GM21737 (cell line): ENCODE results near the gene CYP11A1.
"Not testable (repeated sequence)": the region's sequence is repeated elsewhere in the genome, so short reads cannot be mapped to it uniquely, and the experiment has no call there.

Experiments
- ATAC-seq: cut with Tn5 transposase; IDR thresholded peaks from one replicate; pipeline ENCODE4 v1.9.1; 2021; ENCODE audit warnings: mild to moderate bottlenecking, moderate library complexity; ENCODE audit not compliant: unreplicated experiment

The CYP11A1 gene

DNA sequence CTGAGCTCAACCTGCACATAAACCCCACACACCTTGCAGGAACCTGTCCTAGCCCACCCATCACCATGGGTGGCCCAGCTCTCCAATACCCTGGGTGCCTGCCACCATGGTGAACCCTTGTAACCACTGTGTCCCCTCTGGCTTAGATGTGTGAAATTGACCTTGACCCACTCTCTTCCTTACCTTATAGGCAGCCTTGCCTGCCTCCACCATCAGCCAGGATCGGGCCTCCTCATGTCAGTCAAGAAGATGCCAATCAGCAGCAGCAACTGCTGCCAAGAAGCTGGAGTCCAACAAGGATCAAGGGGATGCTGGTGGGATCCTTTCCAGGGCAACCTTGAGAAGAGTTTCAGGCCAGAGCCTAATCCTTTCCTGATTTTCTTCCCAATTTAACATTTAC is 8.8 kb upstream of the CYP11A1 start:
- no peak for ATAC-seq

DNA sequence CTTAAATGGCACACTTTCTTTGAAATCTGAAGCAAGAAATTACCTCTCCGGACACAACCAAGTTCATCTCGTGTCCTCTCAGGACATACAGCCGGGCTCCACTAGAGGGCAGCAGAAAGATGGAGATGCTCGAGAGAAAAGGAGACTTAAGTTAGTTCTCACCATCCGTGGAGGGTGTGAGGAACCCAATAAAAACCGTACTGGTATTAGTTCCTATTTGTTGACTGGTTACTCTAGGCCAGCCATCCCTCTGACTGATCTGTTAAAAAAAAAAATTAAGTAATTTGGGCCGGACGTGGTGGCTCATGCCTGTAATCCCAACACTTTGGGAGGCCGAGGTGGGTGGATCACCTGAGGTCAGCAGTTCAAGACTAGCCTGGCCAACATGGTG is 7.9 kb upstream of the CYP11A1 start:
- ATAC-seq: no peak

DNA sequence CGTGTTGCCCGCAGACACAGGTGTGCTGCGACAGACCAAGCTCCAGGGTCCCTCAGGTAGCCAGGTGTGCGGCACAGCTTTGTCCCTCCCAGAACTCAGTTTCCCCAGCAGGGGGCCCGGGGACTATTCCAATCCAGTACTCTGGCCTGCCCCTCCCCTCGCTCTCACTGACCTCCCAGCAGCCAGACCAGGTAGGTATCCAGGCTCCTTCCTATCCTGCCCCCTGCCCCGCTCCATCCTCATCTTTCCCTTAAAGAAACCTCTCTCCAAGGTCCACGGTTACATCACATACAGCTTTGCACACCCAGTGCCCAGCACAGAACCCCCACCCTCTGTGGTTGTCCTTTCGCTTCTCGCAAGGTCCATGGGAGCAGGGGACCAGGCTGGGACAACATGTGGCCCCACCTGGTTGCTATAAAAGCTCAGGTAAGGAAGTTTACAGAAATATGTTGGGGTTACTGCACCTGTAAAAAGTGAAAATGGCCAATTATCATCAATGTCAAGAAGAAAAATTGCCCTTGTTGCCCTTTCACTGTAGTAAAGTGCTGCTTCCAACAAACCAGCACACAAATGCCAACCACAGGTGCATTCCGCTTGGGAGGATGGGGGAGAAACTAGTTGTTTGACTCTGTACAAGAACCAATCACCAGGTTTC is 7.3 kb upstream of the CYP11A1 start:
- ATAC-seq: no peak

DNA sequence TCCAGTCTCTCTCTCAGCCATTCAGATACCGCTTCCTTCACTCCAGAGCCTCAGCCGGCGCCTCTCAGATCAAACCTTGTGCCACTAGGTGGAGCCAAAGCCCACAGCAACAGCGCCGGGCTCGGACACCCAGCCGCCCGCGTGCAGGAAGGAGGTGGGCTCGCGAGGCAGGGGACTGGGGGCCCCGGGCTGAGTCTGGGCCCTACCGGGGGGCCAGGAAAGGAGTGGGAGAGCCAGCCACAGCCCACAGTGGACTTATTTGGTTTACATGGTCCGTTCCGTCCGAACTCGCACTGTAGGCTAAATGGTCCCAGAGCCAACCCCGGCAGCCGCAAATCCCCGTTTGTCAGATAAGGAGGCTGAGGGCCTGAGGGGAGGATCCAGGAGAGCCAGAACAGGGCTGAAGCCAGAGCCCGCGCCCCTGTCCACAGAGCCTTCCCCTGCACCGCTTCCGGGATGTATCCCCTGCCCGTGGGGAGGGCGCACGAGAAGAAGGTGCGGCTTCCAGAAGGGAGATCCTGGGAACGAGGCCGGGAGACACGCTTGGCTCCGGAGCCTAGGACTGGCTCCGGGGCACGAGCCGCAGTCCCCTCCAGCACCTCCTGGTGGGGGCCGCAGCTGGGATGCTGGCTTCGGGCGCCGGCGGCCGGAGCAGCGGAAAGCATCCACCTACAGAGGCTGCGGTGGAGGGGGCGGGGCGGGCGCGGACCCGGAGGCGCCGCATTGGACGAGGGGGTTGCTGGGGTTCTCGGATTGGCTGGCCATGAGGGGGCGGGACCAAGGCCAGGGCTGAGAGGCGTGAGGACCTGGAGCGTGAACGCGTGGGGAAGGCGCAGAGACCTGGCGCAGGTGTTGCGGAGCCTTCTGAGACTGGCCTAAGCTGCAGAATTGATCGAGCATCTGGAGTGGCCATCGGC is 6.5 kb upstream of the CYP11A1 start:
- peak; percentile 65 for ATAC-seq

DNA sequence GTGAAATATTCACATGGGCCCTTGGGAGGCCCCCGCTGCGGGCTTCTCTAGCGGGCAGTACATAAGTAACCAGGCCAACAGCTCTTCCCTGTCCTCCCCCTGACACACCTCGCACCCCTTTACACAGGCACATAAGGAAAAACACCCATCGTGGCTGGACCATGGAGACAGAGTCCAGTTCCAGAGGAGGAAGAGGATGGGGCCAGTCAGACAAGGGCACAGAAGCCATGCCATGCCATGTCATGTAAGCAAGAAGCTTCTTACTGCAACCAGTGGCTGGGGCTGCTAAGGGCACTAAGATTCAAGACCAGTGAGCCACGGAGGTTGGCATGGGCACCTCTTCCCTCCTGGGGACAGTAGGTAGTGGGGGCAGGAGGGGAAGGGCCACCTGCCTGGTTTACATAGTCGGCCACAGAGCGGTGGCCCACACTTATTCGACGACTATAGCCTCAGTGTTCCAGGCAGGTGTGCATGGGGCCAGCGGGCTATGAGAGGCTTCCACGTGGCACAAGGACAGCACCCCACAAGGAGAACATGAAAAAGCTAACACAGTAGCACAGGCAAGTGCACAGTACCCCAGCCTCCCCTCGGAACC is 5.7 kb upstream of the CYP11A1 start:
- ATAC-seq: no peak

DNA sequence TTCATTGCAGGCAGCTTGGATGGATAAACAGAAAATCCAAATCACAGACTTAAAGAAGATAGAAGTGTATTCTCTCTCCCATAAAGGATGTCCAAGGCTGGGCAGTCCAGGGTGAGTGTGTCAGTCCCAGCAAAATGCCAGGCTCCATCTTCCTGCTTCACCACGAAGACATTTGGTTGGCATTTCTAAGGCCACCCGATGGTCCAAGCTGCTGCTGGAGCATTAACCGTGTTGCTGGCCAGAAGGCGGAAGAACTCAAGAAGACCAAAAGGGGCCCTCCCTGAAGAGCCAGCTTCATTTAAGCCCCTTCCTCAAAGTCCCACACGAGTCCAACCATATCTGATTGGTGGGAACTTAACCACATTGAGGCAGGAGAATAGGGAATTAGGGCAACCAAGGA is 3.0 kb upstream of the CYP11A1 start:
- ATAC-seq: no peak

DNA sequence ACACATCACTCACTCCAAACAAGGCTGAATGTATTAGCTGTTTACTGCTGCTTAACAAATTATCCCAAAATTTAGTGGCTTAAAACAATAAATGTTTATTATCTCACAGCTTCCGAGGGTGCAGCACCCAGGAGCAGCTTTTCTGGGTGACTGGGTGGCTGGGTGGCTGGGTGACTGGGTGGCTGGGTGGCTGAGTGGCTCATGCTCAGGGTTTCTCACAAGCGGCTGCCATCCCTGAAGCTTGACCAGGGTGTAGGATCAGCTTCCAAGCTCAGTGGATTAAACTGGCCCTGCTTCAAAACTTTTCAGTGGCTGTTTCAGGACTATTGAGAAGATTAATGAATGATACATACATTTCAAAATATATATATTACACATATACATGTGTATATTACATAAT is 2.3 kb upstream of the CYP11A1 start:
- ATAC-seq: no peak

DNA sequence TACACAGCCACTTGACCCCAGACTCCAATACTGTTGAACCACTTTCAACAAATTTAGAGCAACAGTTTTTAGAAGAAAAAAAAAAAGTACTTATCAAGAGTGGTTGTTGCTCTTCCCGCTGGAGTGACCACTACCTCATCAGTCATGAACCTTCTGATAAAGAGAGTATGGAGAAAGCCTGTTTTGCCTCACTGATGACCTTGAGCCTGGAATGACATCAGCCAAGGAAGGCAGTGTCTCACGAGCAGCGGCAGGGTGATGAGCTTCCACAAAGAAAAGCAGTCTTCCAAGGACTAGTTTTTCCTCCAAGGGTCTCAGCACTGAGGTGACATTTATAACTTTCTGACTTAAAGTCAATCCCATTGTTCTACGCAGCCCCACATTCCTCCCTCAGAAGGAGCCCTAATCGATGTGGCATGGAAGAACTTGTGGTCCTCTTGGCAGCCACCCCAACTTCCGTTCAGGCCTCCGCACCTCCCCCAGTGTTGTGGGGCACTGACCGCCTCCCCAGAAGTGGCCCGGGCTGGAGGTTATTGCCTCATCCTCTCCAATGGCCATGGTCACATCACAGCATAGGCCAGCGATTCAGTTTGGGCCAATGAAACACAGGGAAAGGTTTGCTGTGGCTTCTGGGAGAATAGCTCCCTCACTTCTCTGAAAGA is 1.8 kb upstream of the CYP11A1 start:
- ATAC-seq: no peak

DNA sequence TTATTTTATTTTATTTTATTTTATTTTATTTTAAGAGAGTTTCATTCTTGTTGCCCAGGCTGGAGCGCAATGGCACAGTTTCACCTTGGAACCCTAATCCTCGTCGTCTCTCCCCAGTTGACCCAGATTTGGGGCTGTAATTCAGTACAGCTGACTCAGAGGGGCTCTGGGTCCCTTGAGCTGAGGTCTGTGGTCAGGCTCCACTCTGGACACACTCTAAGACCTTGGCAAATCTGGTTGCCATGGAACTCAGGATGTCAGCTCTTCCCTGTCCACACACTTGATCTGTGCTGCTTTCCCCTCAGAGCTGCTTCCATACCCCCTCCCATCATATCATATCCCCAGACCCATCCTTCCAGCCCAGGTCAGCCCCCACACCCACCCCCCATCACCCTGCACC is 675 bp upstream of the CYP11A1 start:
- ATAC-seq: no peak

DNA sequence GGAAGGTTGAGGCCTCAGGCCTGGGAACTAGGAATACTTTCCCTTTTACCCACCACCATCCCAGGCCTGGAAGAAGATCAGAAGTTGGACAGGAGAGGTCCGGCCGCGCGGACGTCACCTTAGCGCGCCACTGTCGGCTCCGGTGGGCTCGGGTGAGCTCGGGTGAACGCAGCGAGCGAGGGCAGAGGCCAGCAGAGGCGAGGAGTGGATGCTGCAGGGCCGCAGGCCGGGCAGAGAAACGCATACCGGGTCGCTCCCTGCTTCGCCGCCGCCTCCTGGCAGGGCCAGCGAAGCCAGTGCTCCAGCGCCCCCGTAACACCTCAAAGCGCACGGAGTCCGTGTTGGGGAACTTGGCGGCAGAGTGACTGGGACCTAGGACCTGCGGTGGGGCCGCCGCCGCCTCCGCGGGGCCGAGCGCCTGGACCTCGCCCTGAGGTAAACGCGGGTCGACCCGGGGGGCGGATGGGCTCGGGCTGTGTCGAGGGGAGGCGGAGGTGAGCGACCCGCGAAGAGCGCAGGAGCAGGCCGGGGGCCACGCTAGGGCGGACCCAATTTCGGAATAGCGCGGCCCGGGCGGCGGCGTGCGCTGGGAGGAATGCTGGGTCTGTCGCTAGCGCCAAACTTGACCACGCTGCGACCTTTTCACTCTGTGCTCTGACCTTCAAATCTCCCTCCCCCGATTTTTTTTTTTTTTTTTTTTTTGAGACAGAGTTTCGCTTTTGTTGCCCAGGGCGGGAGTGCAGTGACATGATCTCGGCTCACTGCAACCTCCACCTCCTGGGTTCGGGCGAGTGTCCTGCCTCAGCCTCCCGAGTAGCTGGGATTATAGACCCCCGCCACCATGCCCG is 1.6 kb downstream of the CYP11A1 start:
- ATAC-seq: no peak

DNA sequence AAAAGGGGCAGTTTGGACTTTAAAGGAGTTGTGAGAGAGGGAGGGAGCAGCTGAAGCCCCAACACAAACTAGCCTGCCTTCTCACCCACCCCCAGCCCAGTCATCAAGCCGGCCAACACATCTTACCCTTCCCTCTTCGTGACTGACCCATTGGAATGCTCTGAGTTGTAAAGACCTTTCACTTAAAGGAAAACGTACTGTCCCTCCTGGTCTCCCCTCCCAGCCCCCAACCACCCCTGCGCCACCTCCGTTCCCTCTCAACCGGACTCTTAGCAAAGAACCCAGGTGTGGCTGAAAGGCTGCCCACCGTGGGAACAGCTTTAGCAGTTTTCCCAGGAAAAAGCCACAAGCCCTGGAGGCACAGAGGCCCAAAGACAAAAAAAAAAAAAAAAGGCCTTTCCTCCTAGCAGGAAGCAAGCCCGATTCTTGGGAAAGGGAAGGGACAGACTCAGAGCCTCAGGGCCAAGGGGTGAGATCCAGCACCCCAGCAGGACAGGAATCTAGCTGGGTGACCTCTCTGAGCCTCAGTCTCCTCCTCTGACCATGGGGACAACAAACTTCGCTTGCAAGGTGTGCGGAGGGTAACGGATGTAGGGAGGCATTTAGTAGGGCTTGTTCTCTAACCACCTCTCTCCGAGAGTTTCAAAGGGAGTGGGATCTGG is 2.4 kb downstream of the CYP11A1 start:
- ATAC-seq: no peak

DNA sequence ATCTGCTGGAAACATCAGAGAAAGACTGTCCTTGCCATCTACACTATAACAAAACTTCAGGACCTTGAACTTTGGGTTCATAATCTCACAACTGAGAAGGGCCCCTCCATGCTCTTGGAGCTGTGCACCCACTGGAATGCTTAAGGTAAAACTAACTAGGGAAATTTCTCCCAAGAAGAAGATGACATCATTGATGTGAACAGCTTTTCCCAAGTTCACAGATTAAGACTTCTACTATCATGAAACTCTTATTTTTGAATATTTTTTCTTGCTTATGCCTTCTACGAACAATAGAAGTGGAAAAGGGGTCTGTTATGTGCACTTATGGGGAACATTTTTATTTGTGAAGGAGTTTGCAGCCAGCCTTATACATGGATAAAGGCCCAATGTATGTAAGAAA is 5.0 kb downstream of the CYP11A1 start:
- no peak for ATAC-seq

DNA sequence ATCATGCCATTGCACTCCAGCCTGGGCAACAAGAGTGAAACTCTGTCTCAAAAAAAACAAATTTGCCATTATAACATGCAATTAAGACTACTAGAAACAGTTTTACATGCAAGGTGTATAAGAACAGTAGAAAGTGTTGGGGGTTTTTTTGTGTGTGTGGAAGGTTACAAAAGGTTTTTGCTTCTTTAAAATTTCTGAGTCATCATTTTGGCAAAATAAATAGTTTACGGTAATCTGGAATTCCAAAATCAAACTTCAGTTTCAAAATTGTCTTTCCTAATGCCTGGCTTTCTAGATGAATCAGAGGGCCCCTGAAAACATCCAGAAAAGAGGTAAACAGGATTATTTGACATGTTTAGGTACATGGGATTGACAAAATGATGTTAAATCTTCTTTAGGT is 6.6 kb downstream of the CYP11A1 start:
- ATAC-seq: not testable (repeated sequence)

DNA sequence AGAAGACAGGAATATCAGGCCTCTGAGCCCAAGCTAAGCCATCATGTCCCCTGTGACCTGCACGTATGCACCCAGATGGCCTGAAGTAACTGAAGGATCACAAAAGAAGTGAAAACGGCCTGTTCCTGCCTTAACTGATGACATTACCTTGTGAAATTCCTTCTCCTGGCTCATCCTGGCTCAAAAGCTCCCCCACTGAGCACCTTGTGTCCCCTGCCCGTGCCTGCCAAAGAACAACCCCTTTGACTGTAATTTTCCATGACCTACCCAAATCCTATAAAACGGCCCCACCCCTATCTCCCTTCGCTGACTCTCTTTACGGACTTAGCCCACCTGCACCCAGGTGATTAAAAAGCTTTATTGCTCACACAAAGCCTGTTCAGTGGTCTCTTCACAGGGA is 8.1 kb downstream of the CYP11A1 start:
- ATAC-seq: not testable (repeated sequence)

DNA sequence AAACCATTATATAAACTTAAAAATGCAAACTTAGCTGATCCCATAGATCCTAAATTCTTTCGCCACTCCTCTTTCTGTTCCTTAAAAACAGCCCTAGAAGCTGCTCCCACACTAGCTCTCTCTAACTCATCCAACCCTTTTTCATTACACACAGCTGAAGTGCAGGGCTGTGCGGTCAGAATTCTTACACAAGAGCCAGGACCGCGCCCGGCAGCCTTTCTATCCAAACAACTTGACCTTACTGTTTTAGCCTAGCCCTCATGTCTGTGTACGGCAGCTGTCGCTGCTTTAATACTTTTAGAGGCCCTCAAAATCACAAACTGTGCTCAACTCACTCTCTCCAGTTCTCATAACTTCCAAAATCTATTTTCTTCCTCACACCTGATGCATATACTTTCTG is 9.9 kb downstream of the CYP11A1 start:
- not testable (repeated sequence) for ATAC-seq

DNA sequence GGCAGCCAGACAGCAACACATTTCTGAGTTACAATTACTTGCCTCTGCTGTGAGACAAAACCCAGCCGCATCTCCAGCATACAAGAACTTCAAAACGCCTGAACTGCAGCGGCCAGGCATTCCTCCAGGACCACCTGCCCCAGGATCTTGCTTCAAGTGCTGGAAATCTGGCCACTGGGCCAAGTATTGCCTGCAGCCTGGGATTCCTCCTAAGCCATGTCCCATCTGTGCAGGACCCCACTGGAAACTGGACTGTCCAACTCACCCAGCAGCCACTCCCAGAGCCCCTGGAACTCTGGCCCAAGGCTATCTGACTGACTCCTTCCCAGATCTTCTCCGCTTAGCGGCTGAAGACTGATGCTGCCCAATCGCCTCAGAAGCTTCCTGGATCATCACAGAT is 11.4 kb downstream of the CYP11A1 start:
- not testable (repeated sequence) for ATAC-seq

DNA sequence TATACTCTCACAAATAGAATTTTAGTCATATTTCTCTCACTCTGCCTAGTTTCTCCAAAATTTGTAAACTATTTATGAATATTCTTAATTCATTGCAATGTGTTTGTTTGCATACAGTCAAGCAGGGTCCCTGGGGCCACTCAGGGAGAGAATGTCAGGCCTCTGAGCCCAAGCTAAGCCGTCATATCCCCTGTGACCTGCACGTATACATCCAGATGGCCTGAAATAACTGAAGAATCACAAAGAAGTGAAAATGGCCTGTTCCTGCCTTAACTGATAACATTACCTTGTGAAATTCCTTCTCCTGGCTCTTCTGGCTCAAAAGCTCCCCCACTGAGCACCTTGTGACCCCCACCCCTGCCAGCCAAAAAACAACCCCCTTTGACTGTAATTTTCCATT is 13.5 kb downstream of the CYP11A1 start:
- not testable (repeated sequence) for ATAC-seq

DNA sequence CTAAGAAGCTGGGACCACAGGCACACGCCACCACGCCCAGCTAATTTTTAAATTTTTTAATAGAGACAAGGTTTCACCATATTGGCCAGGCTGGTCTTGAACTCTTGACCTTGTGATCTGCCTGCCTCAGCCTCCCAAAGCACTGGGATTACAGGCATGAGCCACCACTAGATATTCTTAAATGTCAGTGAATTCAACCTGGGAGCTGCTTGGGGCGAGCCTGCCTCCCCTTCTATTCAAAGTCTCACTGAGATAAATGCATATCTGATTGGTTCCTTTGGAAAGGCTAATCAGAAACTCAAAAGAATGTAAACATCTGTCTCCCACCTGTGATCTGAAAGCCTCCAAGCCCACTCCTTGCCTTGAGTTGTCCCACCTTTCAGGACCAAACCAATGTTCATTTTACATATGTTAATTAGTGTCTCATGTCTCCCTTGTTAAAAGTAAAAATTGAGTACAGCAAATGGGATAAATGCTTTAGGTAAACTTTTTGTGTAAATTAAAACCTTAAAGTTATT is 15.0 kb downstream of the CYP11A1 start:
- ATAC-seq: no peak

DNA sequence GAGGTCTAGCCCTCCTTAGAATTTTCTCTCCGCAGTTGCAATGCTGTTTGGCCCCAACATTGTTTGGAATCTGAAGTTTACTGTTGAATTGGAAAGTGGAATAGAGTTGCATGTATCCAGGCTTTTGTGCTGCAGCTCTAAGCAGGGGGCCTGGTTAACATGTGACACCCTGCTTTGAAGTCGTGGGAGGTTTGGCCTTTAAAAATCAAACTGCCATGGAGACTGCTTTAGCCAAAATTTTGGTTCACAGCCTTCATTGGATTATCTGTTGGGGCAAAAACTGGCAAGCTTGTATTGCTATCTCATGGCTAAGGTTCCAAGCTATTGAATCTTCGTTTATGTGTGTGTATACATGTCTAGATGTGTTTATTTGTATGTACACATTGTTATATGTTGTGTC is 15.8 kb downstream of the CYP11A1 start:
- ATAC-seq: no peak
